Spleen (tissue), 11 donors: ENCODE results near the gene TMEM229B. TPM values are rescaled to one million over a fixed set of nuclear protein-coding genes. Genes with fewer than 3 reads are reported as not detected.

Experiments
- DNase-seq: peaks from one replicate; pipeline ENCODE4 v3.0.0-alpha.2; 2020
- H3K27ac ChIP-seq, 8 donors: fragments of 200-600 bp; sonication (generic) in 7 of 8; 1 replicate in 4 of 8; 2 replicates in 4 of 8; pipeline versions ENCODE4 v1.5.0 to v1.8.0; 2016 to 2021; ENCODE audit warnings: inconsistent platforms in 4 of 8, mild to moderate bottlenecking in 4 of 8, moderate library complexity in 1 of 8
- H3K27me3 ChIP-seq, 7 donors: fragments of 200-600 bp; sonication (generic) in 6 of 7; replicated peaks in 1 of 7; 1 replicate in 4 of 7; 2 replicates in 3 of 7; pipeline versions ENCODE4 v1.5.0 to v1.8.0; 2016 to 2021; ENCODE audit warnings: inconsistent platforms in 3 of 7, mild to moderate bottlenecking in 1 of 7
- H3K36me3 ChIP-seq, 6 donors: fragments of 200-600 bp; sonication (generic) in 5 of 6; 1 replicate in 4 of 6; 2 replicates in 2 of 6; pipeline versions ENCODE4 v1.5.0 to v1.8.0; 2016 to 2021; ENCODE audit warnings: inconsistent platforms in 2 of 6
- H3K4me1 ChIP-seq, 6 donors: fragments of 200-600 bp; sonication (generic) in 5 of 6; 1 replicate in 3 of 6; 2 replicates in 3 of 6; pipeline versions ENCODE4 v1.5.0 to v1.8.0; 2016 to 2021; ENCODE audit warnings: inconsistent platforms in 3 of 6
- H3K4me3 ChIP-seq, 8 donors: fragments of 200-600 bp; sonication (generic) in 7 of 8; 1 replicate in 4 of 8; 2 replicates in 4 of 8; pipeline versions ENCODE4 v1.5.0 to v1.8.0; 2016 to 2021; ENCODE audit warnings: inconsistent platforms in 4 of 8, mild to moderate bottlenecking in 4 of 8, moderate library complexity in 2 of 8
- H3K9me3 ChIP-seq, 8 donors: fragments of 200-600 bp; sonication (generic) in 7 of 8; 1 replicate in 4 of 8; 2 replicates in 4 of 8; pipeline versions ENCODE4 v1.5.0 to v1.8.0; 2016 to 2021; ENCODE audit warnings: inconsistent platforms in 4 of 8
- CTCF ChIP-seq, 11 experiments: fragments of 200-600 bp in 7 of 11; fragments of 450-650 bp in 4 of 11; sonication (generic) in 4 of 11; IDR thresholded peaks in 8 of 11; conservative IDR thresholded peaks in 3 of 11; 1 replicate in 7 of 11; 2 replicates in 4 of 11; pipeline versions ENCODE4 v1.4.0 to v1.8.0; 2016 to 2021; ENCODE audit warnings: antibody characterized with exemption in 11 of 11, inconsistent platforms in 4 of 11, mild to moderate bottlenecking in 1 of 11
- POLR2A ChIP-seq, 3 donors: fragments of 450-650 bp; IDR thresholded peaks; one replicate each; pipeline ENCODE4 v1.5.1; 2017; ENCODE audit warnings: antibody characterized with exemption in 3 of 3, mild to moderate bottlenecking in 1 of 3
- POLR2AphosphoS5 ChIP-seq, 3 donors: sonication (generic); formaldehyde crosslinking; IDR thresholded peaks; one replicate each; pipeline ENCODE4 v1.5.1; 2017; ENCODE audit warnings: antibody characterized with exemption in 3 of 3
- WGBS, 5 donors: extraction: QIAGEN DNeasy Blood & Tissue Kit in 3 of 5; methylation state at CpG; one replicate each; pipeline versions ENCODE4 v1.1.5 to v1.1.7; 2013 to 2018; 5-methylcytosine and 5-hydroxymethylcytosine counted together
- intact Hi-C: fragments of 100-400 bp; cut with DNase I; formaldehyde crosslinking; loops from one replicate; pipeline ENCODE4 v1.15.0; 2023; ENCODE audit warnings: low total_unique reads
- polyA plus RNA-seq, 3 donors: library from polyadenylated mRNA; stranded (reverse); fragments of 200-250 nt; gene quantifications; one replicate each; pipeline ENCODE4 v1.2.1, GENCODE V29; 2013
- total RNA-seq, 7 donors: library from RNA; depleted of rRNA in 3 of 7; stranded (reverse); fragments of >200 nt in 3 of 7; fragmentation: NEBNext Ultra II Directional in 4 of 7; extraction: Animal tissue kit (Norgen Biotek cat#: 25700) in 4 of 7; gene quantifications; one replicate each; pipeline versions ENCODE4 v1.1.0 to v1.2.1, GENCODE V29; 2016 to 2021
- donor health status: healthy with polysubstance abuse.
- donor health status: DM: no; HTN: no; CAD: no; lungs with moderate emphysema.
- donor health status: DM: no; HTN: no; CAD: no.
- donor health status: Bipolar disorder and iron deficiency.
- donor health status: healthy.
- donor health status: DM: no; HTN: no; CAD: no.
- donor health status: DM: yes; HTN: yes; CAD: no.

TMEM229B gene
- total and polyA plus RNA-seq, 10 donors: 3.0 to 36.0 (median 25.2) TPM

GRCh38 chr14:67523764-67524633 lies 35.5 kb upstream of the TMEM229B start:
- Histone ChIP-seq H3K27ac (no peak overlapping the region), H3K9me3 (no peaks in the 10 kb centered on the region), H3K4me3 (no peak overlapping the region), H3K4me1 (peaks cover 0 to 11% (median 0%) of the 10 kb centered on the region in 6 donors), H3K36me3 (no peaks in the 10 kb centered on the region), H3K27me3 (peaks cover 0 to 36% (median 0%) of the 10 kb centered on the region in 7 donors)
- 59 to 66% (median 61%) methylated on average over 7 of the region's 7 CpGs for WGBS, 5 donors
- no peak for TF ChIP-seq CTCF (IDR thresholded peaks at IDR 0.05 in 8 of 11, conservative IDR thresholded peaks at IDR 0.05 in 3 of 11)
- TF ChIP-seq POLR2AphosphoS5 (IDR thresholded peaks at IDR 0.05): no peak
- TF ChIP-seq POLR2A (IDR thresholded peaks at IDR 0.05): no peak
- intact Hi-C loops: no loop called here
- no peak for DNase-seq

- Histone ChIP-seq H3K27me3 (peaks cover 0 to 36% (median 0%) of the 10 kb centered on the region in 7 donors), H3K27ac (no peak overlapping the region), H3K9me3 (no peaks in the 10 kb centered on the region), H3K36me3 (no peaks in the 10 kb centered on the region), H3K4me3 (no peak overlapping the region), H3K4me1 (peaks cover 0 to 18% (median 0%) of the 10 kb centered on the region in 6 donors)
- TF ChIP-seq POLR2AphosphoS5 (IDR thresholded peaks at IDR 0.05) (no peak), POLR2A (IDR thresholded peaks at IDR 0.05) (no peak), CTCF (IDR thresholded peaks at IDR 0.05 in 8 of 11, conservative IDR thresholded peaks at IDR 0.05 in 3 of 11) (no peak)
- DNase-seq: no peak
- 59 to 83% (median 78%) methylated on average over 2 of the region's 2 CpGs for WGBS, 5 donors
- intact Hi-C loops: no loop called here
Measured at GRCh38 chr14:67522270-67522669, 33.7 kb upstream of the TMEM229B start.

- TF ChIP-seq POLR2AphosphoS5 (IDR thresholded peaks at IDR 0.05) (no peak), POLR2A (IDR thresholded peaks at IDR 0.05) (no peak), CTCF (IDR thresholded peaks at IDR 0.05 in 8 of 11, conservative IDR thresholded peaks at IDR 0.05 in 3 of 11) (no peak)
- Histone ChIP-seq H3K4me1 (peaks cover 5 to 29% (median 17%) of the 10 kb centered on the region in 6 donors), H3K27ac (no peak overlapping the region), H3K9me3 (no peaks in the 10 kb centered on the region), H3K36me3 (no peaks in the 10 kb centered on the region), H3K4me3 (no peak overlapping the region), H3K27me3 (peaks cover 0 to 29% (median 0%) of the 10 kb centered on the region in 7 donors)
- intact Hi-C loops: no loop called here
- whole genome bisulfite sequencing, 5 donors: 82 to 98% (median 92%) methylated on average over 1 of the region's 1 CpG
- no peak for DNase-seq
Measured at GRCh38 chr14:67520482-67520881, 32.0 kb upstream of the TMEM229B start.

GRCh38 chr14:67519406-67519805 lies 30.9 kb upstream of the TMEM229B start:
- H3K36me3 ChIP-seq: no peaks in the 10 kb centered on the region
- TF ChIP-seq POLR2AphosphoS5 (IDR thresholded peaks at IDR 0.05): no peak
- DNase-seq: no peak
- H3K9me3 ChIP-seq: no peaks in the 10 kb centered on the region
- H3K4me3 ChIP-seq: no peak overlapping the region
- 81 to 93% (median 85%) methylated on average over 5 of the region's 5 CpGs for WGBS, 5 donors
- H3K27me3 ChIP-seq: peaks cover 0 to 19% (median 0%) of the 10 kb centered on the region in 7 donors
- H3K27ac ChIP-seq: no peak overlapping the region
- intact Hi-C loops: no loop called here
- peaks cover 5 to 29% (median 22%) of the 10 kb centered on the region in 6 donors for H3K4me1 ChIP-seq
